Germinal center (tissue), 1 donor: ENCODE data around the gene FAAP100.

Source experiments
- DNase-seq: peaks from one replicate; pipeline ENCODE4 v3.0.0; 2012; ENCODE audit warnings: mixed read lengths, low spot score

The FAAP100 gene

DNA sequence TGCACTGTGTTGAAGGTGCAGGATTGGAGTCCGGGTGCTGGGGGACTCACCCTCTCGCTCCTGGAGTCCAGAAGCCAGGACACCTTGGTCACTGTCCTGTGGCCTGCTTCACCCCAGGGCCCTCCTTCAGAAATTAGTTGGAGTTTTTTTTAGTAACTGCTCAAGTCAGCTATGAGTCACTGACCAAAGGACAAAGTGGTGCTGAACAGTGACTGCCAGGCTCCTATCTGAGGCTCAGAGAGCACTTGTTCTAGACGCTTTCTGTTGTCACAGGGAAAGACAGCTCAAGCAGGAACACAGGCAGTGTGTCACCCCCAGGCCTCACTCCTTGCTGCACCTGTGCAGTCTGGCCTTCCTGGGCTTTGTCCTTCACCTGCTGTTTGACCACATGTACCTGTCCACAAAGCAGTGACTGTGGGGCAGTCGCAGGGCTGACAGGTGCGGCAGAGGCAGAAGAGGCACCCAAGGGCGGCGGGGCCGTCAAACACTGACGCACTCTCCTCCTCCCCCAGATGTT lies 4.1 kb upstream of the FAAP100 start:
- no peak for DNase-seq

DNA sequence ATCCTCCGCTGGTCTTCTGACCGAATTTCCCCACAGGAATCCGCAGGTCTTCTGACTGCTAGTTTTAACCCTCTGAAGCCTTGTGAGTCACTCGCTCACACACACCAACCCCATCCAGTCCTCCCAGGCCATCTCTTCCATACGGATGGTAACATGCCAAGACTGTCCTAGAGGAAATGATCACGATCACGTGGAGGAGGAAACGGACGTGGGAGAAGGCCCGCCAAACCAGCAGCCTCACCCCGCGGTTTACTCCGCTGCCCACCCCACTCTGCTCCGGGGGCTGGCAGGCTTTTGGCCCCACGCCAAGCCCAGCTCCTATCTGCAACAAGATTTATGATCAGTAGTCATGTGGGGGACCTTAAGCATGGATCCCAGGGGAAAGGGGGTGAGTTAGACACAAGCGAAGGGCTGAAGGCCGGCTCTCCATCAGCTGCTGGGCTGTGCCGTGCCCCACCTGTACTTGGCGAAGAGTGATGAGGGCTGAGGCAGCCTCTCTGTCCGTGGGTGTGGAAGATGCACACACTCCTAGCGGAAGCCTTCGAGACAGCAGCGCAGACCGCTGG lies 1.5 kb upstream of the FAAP100 start:
- DNase-seq, result no peak

DNA sequence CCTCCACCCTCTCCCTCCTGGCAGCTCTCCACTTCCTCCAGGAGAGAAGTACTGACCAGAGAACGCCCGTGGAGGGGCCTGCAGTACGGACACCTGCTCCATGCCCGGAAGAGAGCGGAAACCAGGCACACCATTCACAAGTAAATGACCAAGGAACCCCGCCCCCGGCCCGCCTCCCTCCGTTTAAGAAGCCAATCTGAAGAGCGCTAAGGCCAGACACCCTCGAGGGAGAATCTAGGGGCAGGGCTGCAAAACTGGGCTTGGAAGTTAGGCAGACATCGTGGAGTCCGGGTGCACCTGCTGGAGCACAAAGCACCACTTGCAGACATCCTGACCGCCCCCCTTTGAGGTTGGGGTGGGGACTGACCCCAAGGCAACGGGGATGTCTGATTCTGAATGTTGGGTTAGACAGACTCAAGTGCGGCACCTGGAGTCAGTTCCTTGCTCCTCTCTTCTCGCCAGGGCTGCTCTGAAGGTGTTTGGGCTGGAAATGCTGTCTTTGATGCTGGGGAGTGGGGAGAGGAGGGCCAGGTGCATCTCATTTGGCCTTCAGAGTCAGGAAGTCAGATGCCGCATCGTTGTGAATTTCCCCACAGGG lies 964 bp upstream of the FAAP100 start:
- peak; percentile 90 for DNase-seq

DNA sequence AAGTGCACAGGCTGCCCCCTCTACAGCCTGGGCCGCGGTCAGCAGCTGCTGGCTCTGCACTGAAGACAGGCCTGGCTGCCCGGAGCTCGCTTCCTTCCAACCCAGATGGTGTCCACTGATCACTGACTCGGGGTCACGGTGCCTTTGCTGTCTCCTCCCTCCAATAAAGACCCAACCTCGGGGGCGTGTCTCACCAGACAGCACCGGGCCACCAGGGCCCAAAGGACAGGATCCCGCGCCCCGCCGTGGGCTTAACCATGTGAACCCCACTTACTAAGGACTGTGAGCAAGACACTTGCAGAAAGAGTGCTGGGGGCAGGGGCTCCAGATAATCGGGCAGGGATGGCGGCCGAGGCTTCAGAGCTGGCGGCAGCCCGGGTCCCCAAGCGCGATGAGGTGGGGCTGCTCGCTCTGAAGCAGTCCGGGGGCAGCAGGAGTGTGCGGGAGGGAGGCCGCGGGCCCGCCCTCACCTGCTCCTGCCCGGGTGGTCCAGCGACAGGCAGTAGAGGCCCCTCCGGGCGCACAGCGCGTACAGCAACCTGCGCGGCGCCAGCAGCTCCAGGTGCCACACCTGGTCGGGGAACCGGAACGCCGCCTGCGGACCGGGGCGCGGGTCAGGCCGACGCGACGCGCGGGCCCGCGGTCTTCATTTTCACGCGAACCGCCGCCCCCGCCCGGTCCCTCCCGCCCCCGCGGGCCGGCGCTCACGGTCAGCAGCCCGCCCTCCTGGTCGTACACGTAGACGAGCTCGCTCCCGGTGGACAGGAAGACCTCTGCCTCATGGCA lies 502 bp downstream of the FAAP100 start:
- DNase-seq, result peak; percentile 44

DNA sequence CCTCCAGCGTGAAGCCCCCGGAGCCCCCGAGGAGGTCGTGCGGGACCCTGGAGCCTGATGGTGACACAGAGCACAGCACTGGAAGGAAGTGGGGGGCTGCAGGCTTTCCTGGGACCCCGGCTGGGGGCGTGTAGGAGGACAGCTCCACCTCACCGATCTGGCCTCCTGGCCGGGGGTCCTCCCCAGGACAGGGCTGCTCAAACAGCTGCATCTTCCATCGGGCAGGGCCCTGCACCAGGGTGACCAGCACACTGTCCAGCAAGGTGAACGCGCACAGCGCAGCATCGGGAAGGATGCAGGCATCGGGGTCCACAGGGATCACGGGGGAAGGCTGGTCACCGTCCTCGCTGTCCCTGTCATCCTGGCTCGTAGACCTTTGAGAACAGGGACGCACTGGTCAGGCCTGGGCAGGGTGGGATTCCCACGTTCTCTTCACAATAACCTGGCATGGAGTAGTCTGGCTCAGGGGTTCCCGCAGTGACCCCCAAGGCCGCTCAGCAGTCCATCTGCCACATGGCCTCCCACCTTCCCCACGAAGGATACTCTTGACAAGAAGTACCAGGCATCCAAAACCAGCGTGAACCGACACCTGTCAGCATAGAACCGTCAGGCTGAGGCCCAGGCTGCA lies 1.2 kb downstream of the FAAP100 start:
- no peak for DNase-seq

DNA sequence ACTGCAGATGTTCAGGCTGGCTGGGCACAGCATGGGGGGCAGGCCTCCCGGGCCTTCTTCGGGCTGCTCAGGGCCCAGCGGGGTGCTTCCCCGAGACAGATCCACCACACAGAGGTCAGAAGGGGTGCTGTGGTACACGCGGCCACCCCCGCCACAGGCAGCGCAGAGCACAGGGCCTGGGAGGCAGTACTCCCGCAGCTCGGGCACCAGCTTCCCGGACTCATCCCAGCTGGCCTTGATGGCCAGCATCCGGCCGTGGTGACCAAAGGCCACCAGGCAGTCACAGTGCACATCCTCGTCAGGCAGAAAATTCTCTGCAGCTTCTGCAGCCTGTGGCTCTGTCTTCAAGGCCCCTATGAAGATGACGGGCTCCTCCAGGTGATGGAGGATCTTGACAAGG lies 1.9 kb downstream of the FAAP100 start:
- no peak for DNase-seq

DNA sequence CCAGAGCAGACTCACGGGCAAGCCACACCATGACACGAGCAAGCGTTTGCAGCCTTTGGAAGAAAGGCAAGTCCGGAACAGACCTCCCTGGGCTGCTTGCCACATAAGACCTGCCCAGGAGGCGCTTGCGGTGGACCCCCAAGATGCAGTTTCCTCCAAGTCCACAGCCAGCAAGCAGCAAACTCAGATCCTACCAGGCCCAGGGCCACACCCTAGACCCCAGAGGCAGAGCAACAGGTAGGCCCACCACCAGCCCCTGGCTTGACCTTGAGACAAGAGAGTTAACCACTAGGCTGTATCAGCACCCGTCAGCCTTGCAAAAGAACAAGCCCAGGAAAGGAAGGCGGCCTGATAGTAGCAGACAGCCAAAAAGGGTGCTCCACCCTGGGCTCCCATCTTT lies 2.3 kb downstream of the FAAP100 start:
- DNase-seq, result no peak

DNA sequence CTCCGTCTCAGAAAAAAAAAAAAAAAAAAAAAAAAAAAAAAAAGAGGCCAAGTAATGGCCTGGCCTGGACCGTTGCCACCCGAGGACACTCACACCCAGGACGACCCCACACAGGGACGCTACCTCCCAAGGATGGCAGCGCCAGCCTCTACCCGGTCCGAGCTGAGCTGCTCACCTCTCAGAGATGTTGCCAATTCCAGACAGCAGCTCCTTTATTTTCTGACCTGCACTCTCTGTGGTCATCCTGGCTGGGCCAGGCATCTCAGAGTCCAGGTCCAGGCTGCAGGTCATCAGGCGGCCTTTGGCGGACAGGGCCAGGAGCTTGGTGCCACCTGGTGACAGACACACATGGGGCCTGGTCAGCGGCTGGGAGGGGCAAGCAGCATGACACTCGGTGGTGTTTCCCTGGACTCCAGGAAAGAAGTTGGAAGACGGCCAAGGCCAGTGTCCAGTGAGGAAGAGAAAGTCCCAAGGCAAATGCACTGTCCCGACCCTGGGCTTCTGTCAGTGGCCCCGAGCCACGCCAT lies 3.1 kb downstream of the FAAP100 start:
- no peak for DNase-seq

DNA sequence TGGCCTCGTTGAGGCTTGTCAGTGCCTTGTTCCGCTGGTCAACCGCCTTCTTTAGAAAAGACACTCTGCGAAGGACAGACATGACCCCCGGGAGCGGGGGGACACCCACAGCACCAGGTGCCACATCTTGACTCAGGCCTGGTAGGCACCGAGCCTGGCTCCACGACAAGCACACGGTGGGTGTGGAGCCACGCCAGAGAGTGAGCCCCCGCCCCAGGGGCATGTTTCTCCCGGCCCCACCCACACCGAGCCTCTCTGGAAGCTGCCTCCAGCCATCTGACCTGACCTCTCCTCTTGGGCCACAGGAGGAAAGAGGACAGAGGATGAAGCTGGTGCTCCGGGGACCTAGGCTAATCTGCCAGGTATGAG lies 4.6 kb downstream of the FAAP100 start:
- no peak for DNase-seq

DNA sequence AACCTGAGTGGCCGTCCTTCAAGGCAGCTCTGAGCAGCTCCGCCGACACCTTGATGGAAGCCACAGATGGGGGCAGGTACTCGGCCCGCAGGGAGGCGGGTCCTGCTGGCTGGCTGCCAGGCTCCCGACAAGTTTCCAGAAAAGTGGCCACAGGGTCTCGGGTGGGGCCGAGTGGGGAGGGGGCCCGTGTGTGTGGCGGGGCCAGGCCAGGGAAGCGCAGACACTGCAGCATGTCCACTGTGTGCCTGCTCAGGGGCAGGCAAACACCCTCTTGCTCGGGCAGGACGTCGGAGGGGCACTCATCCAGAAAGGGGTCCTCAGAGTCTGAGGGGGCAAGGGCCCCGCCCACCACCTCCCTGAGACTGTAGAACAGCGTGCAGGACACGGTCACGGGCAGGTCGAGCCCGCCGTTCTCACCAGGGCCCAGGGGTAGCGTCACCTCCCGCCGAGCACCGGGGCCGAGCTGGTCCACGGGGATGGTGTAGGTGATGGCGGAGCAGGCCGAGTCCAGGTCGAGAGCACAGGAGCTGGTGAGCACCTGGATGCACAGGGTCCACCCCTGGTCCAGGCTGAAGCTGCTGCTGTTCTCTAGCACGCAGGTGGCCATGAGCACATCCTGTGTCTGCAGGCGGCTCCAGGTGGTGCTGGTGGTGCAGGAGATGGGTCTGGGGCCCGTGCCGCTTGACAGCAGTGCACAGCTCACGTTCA lies 5.1 kb downstream of the FAAP100 start:
- DNase-seq, result no peak

DNA sequence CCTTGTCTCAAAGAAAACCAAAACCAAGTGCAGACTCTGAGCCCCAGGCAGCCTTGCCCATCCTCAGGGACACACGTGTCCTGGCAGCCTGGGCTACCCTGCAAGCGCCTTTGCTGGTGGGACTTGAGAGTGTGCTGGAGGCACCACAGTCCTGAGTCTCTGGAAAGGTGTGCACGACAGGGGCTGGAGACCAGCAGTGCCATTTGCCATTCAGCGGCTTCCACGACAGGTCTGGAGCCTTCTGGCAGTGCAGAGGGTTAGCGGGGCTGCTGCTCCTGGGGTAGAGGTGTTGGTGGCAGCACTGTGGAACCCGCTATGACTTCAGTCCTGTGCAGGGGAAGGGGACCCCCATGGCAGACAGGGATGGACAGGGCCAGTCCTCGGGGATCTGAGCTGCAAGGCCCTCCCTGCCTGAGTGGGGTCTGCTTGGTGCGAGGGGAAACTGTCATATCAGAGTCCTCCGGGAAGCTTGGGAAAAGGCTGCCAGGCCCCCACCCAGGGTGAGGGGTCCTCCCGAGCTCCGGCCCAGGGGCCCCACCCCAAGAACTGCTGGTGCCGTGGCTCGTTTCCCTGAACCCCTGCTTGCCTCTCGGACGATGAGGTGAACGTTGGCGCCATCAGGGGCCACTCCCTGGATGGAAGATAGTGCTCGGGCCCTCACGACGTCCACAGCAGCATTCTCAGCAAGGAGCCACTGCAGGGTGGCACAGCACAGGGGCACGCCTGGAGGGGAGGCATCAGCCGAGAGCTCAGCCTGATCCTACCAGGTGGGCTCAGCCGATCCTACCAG lies 6.8 kb downstream of the FAAP100 start:
- no peak for DNase-seq

DNA sequence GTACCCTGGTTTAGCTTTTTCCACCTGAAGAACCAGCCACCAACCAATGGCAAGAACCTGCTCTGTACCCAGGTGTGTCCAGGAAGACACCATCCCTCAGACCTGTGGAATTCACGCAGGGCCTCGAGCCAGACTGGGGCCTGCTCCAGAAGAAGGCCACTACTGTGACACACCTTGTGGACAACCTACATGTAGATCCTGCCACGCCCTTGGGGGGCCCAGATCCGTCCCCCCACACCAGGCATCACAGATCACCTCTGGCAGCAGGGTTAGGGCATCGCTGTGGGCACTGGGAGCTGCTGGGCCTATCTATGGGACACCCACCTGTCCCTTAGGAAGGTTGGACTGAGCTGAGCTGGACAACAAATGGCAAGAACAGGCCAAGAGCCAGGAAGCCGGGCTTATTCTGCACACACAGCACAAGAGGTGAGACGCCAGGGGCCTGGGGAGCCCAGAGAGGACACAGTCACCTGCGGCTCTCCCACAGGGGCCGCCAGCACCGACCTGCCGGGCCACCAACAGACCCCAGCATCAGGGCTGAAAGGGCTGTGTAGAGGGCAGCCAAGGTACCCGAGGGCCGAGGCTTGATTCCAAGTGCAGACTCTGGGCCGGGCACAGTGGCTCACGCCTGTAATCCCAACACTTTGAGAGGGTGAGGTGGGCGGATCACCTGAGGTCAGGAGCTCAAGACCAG lies 7.7 kb downstream of the FAAP100 start:
- no peak for DNase-seq

DNA sequence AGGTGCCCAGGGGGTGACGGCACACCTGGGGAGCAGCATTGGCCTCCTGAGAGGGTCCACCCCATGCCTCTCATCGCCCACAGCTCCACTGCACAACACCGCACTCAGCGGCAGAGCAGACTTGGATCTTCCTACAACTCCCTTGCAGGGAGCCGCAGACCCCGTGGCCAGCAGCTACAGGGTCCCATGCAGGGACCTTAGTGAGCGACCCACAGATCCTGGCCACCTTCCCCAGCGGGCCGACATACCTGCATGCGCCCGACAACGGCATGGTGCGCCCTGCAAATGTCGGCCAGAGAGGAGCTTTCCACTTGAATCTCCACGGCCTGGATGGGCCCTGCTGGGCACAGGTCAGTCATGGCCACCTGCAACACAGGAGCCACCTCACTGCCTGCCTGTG lies 8.4 kb downstream of the FAAP100 start:
- DNase-seq, result no peak

DNA sequence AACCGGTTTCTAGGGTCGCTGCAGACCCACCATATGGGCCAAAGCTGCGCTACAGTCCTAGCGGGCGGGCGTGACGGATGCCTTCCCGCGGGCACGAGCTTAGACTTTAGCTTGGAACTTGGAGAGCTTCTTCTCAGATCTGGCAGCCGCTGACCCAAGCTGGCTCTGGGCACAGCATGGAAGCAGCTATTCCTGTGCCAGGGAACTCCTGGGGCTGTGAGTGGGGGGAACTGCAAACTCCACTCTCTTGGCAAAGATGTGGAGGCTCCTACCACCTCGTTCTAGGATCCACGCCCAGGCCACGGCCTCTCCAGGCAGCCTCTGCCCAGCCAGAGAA lies 8.8 kb downstream of the FAAP100 start:
- no peak for DNase-seq

DNA sequence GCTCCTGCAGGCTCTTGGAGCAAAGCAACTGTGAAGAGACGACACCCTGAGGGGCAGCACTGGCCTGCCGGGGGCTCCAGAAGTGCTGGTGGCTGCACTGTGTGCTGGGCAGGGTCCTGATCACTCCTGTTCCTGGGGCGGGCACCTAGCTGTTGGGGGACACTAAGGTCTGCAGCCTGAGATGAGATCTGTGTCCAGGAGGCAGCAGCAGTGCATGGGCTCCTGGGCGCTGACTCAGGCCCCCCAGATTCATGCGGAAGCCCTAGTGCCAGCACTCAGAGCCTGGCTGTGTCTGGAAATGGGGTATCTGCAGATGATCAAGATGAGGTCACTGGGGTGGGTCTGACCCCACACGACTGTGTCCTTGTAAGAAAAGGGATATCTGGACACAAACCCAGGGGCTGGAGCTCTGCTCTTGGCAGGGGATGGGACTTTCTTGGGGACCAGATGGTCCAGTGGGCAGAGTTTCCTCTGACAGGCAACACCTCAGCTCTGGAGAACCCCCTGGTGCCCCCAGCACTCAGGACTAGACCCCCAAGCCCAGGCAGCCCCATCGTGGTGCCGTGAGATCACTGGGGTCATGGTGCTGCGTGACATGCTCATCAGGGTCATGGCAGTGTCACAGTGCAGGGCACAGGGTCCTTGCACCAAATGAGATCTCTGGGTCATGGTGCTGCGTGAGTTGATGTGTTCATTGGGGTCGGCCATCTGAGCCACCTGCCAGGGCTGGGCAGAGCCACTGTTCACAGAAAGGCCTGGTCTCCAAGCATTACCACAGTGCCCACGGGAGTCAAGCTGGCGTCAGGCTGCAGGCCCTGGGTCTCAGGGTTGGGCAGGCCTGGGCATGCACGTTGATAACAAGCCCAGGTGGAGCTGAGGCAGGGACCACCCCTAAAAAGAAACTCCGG lies 9.5 kb downstream of the FAAP100 start:
- no peak for DNase-seq

DNA sequence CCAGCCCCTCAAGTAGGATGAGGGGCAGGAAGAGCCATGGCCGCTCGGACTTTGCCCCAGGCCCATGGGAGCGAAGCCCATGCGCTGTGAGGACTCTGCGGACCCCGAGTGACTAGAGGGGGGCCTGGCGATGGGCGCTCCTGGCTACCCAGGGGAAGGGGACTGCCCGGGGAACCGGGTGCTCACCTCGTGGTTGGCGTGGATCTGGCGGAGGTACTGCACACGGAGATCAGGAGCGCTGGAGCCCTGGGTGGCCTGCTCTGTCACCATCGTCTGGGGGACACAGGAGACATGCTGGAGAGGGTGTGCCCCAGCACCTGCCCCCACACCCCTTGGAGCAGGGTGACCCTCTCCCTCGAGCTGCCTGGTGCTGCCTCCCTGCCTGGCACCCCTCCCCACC lies 11.0 kb downstream of the FAAP100 start:
- DNase-seq, result no peak

DNA sequence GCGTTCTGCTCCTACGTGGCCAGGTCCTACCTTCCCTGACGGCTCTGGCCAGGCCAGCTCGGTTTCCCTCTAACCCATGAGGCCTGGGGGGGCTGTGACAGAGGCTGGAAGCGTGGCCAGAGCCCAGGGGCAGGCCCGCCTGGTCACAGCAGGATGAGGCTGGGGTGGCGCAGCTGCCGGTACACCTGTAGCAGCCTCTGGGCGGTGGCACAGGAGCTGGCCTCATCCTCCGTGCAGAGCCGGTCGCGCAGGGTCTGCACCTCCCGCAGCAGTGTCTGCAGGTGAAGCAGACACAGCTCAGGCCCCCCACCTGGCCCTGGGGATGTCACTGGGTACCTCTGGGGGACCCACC lies 11.5 kb downstream of the FAAP100 start:
- DNase-seq, result no peak

DNA sequence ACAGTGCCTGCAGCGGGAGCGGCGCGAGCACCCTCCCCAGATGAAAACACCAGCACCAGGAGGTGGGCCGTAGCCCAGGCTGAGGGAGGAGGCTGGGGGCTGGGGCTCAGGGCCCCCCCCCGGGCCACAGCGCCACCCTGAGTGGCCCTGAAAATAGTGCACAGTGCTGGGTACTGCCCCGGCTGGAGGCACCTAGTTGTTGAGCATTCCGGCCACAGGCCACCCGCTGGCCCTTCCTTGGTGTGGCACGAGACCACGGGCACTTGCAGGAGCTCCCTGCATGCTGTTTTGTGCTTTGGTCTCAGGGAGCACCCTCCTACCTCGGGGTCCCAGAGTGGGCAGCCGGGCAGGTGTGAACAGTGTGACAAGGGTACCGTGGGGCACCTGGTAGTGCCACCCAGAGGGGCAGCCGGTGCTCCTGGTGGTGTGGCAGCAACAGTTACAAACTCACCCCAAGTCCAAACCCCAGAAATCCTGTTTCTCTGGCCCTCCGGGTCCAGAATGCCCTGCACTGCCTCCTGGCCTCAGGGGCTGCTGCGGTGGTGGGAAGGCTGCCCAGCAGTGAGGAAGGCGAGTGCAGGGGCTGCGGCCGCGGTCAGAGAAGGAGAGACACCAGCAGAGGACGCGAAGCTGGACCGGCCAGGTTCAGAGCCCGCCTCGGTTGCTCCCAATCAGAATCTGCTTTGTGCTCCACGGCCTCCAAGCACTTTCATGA lies 12.0 kb downstream of the FAAP100 start:
- DNase-seq, result no peak

DNA sequence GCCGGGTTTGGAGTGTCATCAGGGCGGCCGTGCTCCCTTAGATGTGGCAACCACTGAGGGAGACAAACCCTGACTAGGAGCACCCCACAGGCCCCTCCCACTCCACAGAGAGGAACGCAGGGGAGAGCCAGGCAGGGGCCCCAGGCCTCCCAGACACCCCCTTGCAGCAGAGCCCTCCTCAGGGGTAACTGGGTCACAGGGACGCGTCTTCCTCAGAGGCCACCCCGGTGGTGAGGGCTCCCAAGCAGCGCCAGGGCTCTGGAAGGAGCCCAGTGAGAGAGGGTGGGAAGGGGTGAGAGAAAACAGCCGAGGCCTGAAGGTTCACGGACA lies 12.6 kb downstream of the FAAP100 start:
- DNase-seq, result no peak
